ENCODE measurements around the gene TBC1D9B.

TBC1D9B gene

GRCh38 chr5:179862891-179863290 lies 44.8 kb downstream of the TBC1D9B start:
- Histone ChIP-seq H3K27me3 (ENCODE audit: control insufficient read depth, low read length) (no peaks in the 10 kb centered on the region), H4K20me1 (ENCODE audit: control insufficient read depth, insufficient read depth, low read depth, low read length) (no peaks in the 10 kb centered on the region), H3K9me3 (ENCODE audit: control insufficient read depth, insufficient read depth, low read length) (no peaks in the 10 kb centered on the region), H3F3A (ENCODE audit: control insufficient read depth, insufficient read depth) (peaks cover 10% of the 10 kb centered on the region), H3K36me3 (ENCODE audit: control insufficient read depth, low read length) (peaks cover 51% of the 10 kb centered on the region), H3K4me2 (ENCODE audit: low read length) (no peak overlapping the region), H3K4me1 (ENCODE audit: control insufficient read depth, low read length) (peaks cover 10% of the 10 kb centered on the region), H3K27ac (ENCODE audit: low read depth, low read length) (no peak overlapping the region), H3K4me3 (ENCODE audit: low read length) (no peak overlapping the region), H3K79me2 (ENCODE audit: control insufficient read depth, low read length) (peaks cover 6% of the 10 kb centered on the region), H3K9me2 (replicated peaks; ENCODE audit: control insufficient read depth, low read length) (no peaks in the 10 kb centered on the region)
- no peak for TF ChIP-seq EZH2phosphoT487 (IDR thresholded peaks at IDR 0.05; ENCODE audit: borderline replicate concordance, low read length)
- no peak for TF ChIP-seq CTCF (IDR thresholded peaks at IDR 0.05; ENCODE audit: low read depth, low read length, poor library complexity, severe bottlenecking)

- peaks cover 12% of the 10 kb centered on the region for H3K79me2 ChIP-seq (ENCODE audit: control insufficient read depth, low read length)
- H3K4me2 ChIP-seq (ENCODE audit: low read length) = no peak overlapping the region
- H3F3A ChIP-seq (ENCODE audit: control insufficient read depth, insufficient read depth) = peaks cover 10% of the 10 kb centered on the region
- H3K9me2 ChIP-seq (replicated peaks; ENCODE audit: control insufficient read depth, low read length) = no peaks in the 10 kb centered on the region
- no peaks in the 10 kb centered on the region for H4K20me1 ChIP-seq (ENCODE audit: control insufficient read depth, insufficient read depth, low read depth, low read length)
- H3K4me1 ChIP-seq (ENCODE audit: control insufficient read depth, low read length) = peaks cover 14% of the 10 kb centered on the region
- H3K27me3 ChIP-seq (ENCODE audit: control insufficient read depth, low read length) = no peaks in the 10 kb centered on the region
- TF ChIP-seq EZH2phosphoT487 (IDR thresholded peaks at IDR 0.05; ENCODE audit: borderline replicate concordance, low read length) (no peak), CTCF (IDR thresholded peaks at IDR 0.05; ENCODE audit: low read depth, low read length, poor library complexity, severe bottlenecking) (no peak)
- peaks cover 47% of the 10 kb centered on the region for H3K36me3 ChIP-seq (ENCODE audit: control insufficient read depth, low read length)
- no peak overlapping the region for H3K27ac ChIP-seq (ENCODE audit: low read depth, low read length)
- no peaks in the 10 kb centered on the region for H3K9me3 ChIP-seq (ENCODE audit: control insufficient read depth, insufficient read depth, low read length)
- no peak overlapping the region for H3K4me3 ChIP-seq (ENCODE audit: low read length)
These were observed 45.4 kb downstream of the TBC1D9B start for GRCh38 chr5:179862296-179862695.

- H3K4me1 ChIP-seq (ENCODE audit: control insufficient read depth, low read length) = peaks cover 19% of the 10 kb centered on the region
- H3F3A ChIP-seq (ENCODE audit: control insufficient read depth, insufficient read depth) = peaks cover 10% of the 10 kb centered on the region
- peaks cover 27% of the 10 kb centered on the region for H3K79me2 ChIP-seq (ENCODE audit: control insufficient read depth, low read length)
- no peaks in the 10 kb centered on the region for H3K27me3 ChIP-seq (ENCODE audit: control insufficient read depth, low read length)
- H3K9me3 ChIP-seq (ENCODE audit: control insufficient read depth, insufficient read depth, low read length) = no peaks in the 10 kb centered on the region
- H3K4me3 ChIP-seq (ENCODE audit: low read length) = no peak overlapping the region
- no peaks in the 10 kb centered on the region for H3K9me2 ChIP-seq (replicated peaks; ENCODE audit: control insufficient read depth, low read length)
- H3K27ac ChIP-seq (ENCODE audit: low read depth, low read length) = no peak overlapping the region
- peak overlapping the region; percentile 94; the same call in 1 of the 2 replicates for H3K4me2 ChIP-seq (ENCODE audit: low read length)
- peaks cover 31% of the 10 kb centered on the region for H3K36me3 ChIP-seq (ENCODE audit: control insufficient read depth, low read length)
- TF ChIP-seq EZH2phosphoT487 (IDR thresholded peaks at IDR 0.05; ENCODE audit: borderline replicate concordance, low read length) = no peak
- no peak for TF ChIP-seq CTCF (IDR thresholded peaks at IDR 0.05; ENCODE audit: low read depth, low read length, poor library complexity, severe bottlenecking)
- no peaks in the 10 kb centered on the region for H4K20me1 ChIP-seq (ENCODE audit: control insufficient read depth, insufficient read depth, low read depth, low read length)
These were observed 47.4 kb downstream of the TBC1D9B start for GRCh38 chr5:179860301-179860700.

All from DOHH2 (cell line).